Left ventricle myocardium inferior (tissue), 1 donor: Measurements from ENCODE around the gene CCR9. TPM values are rescaled to one million over a fixed set of nuclear protein-coding genes. Genes with fewer than 3 reads are reported as not detected.

Experiments
- DNase-seq: peaks from one replicate; pipeline ENCODE4 v3.0.0-alpha.2; 2020
- H3K27ac ChIP-seq: fragments of 200-600 bp; replicated peaks from 2 replicates; pipeline ENCODE4 v1.8.0; 2021
- H3K27me3 ChIP-seq: fragments of 200-600 bp; 2 replicates; pipeline ENCODE4 v1.8.0; 2021; ENCODE audit warnings: low read depth
- H3K36me3 ChIP-seq: fragments of 200-600 bp; 2 replicates; pipeline ENCODE4 v1.8.0; 2021
- H3K4me1 ChIP-seq: fragments of 200-600 bp; 2 replicates; pipeline ENCODE4 v1.8.0; 2021
- H3K4me3 ChIP-seq: fragments of 200-600 bp; 2 replicates; pipeline ENCODE4 v1.8.0; 2021; ENCODE audit warnings: mild to moderate bottlenecking, moderate library complexity
- H3K9me3 ChIP-seq: fragments of 200-600 bp; replicated peaks from 2 replicates; pipeline ENCODE4 v1.8.0; 2021
- CTCF ChIP-seq: fragments of 200-600 bp; IDR thresholded peaks from 2 replicates; pipeline ENCODE4 v1.8.0; 2021; ENCODE audit warnings: antibody characterized with exemption, mild to moderate bottlenecking, borderline replicate concordance
- intact Hi-C: fragments of 100-400 bp; cut with micrococcal nuclease; formaldehyde crosslinking; loops from one replicate; pipeline ENCODE4 v1.11.0; 2022
- total RNA-seq: library from RNA; stranded (reverse); fragmentation: NEBNext Ultra II Directional; extraction: Animal tissue kit (Norgen Biotek cat#: 25700); gene quantifications from one replicate; pipeline ENCODE4 v1.2.1, GENCODE V29; 2021
- donor health status: DM: no; HTN: yes; CAD: no; lungs with severe emphysema.

The CCR9 gene
- total RNA-seq, 1 donor from 2014 or later: not detected

DNA sequence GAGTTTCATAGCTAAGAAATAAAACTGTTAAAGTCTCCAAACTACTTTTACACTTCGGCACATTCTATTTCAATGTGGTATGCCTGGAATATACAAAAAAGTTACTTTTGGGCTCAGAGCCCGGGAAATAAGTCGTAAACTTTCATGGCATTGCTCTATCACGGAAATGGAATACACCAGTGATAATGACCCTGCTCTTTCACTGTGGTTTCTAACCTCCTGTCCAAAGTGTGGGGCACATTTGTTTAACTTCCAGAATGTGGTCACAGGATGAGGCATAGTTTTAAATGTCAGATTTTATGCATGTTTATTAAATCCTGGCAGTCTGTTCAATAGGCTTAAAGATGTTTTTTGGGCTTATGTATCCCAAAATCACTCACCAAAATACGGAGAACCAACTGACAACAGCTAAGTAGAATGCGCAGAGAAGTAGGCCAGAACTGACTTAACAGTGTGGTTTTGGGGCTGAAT lies 62.0 kb downstream of the CCR9 start:
- Histone ChIP-seq H3K9me3 (no peaks in the 10 kb centered on the region), H3K27ac (peak overlapping the region; percentile 59), H3K4me1 (peaks cover 51% of the 10 kb centered on the region), H3K36me3 (peaks cover 89% of the 10 kb centered on the region), H3K4me3 (no peak overlapping the region), H3K27me3 (no peaks in the 10 kb centered on the region)
- intact Hi-C loops: no loop called here
- DNase-seq: no peak
- no peak for TF ChIP-seq CTCF

DNA sequence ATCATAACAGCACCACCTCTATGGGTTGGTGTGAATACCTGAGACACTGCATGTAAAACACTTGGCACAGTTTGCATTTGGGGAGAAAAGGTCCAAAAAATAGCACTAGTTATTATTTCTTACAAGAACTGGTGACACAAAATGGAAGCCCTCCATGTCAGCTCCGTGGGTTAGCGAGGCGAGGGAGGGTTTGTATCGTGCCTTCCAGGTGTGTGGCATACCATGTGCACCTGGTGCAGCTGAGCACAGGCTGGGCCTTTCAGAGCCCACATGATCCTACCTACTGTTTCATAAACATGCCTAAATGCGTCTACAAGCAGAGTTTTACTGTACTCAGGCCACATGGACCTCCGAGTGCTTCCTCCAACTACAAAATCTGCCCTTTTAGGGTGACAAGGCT lies 62.5 kb downstream of the CCR9 start:
- TF ChIP-seq CTCF: no peak

DNA sequence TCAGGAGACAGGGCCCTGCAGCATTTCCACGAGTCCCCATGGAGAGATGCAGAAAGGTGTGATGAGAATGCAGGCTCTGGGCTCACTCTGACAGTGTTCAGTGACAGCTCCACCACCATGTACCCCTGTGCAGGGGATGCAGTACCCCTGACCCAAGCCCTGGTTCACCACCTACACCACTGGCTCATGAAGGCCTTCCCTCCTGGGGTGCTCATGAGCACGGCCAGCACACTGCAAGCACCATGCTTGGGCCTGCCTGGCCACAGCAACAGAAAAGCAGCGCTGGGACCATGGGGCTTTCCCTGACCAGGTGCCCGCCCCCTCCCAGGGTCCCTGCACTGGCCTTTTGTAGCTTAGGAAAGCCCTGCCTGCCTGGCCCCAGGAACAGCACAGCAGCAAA lies 63.1 kb downstream of the CCR9 start:
- no peak for TF ChIP-seq CTCF
- intact Hi-C loops: no loop called here
- H3K36me3 ChIP-seq: peaks cover 100% of the 10 kb centered on the region

More for the DNA sequence above, 62.5 kb downstream of the CCR9 start:
- peaks cover 94% of the 10 kb centered on the region for H3K36me3 ChIP-seq
- no peaks in the 10 kb centered on the region for H3K27me3 ChIP-seq
- no peak overlapping the region for H3K4me3 ChIP-seq
- H3K4me1 ChIP-seq: peaks cover 51% of the 10 kb centered on the region
- intact Hi-C loops: no loop called here
- no peaks in the 10 kb centered on the region for H3K9me3 ChIP-seq
- no peak overlapping the region for H3K27ac ChIP-seq
- DNase-seq: no peak

GRCh38 chr3:45950131-45950530 lies 63.8 kb downstream of the CCR9 start:
- intact Hi-C loops: no loop called here
- peaks cover 100% of the 10 kb centered on the region for H3K36me3 ChIP-seq
- H3K27ac ChIP-seq: peak overlapping the region; percentile 5
- DNase-seq: no peak
- TF ChIP-seq CTCF: no peak
- H3K4me1 ChIP-seq: peaks cover 51% of the 10 kb centered on the region
- H3K4me3 ChIP-seq: no peak overlapping the region
- H3K9me3 ChIP-seq: no peaks in the 10 kb centered on the region
- no peaks in the 10 kb centered on the region for H3K27me3 ChIP-seq

More for the DNA sequence above, 63.1 kb downstream of the CCR9 start:
- H3K4me3 ChIP-seq: no peak overlapping the region
- no peaks in the 10 kb centered on the region for H3K9me3 ChIP-seq
- H3K27ac ChIP-seq: no peak overlapping the region
- H3K4me1 ChIP-seq: peaks cover 51% of the 10 kb centered on the region
- DNase-seq: no peak
- no peaks in the 10 kb centered on the region for H3K27me3 ChIP-seq

- Histone ChIP-seq H3K36me3 (peaks cover 100% of the 10 kb centered on the region), H3K4me3 (no peak overlapping the region), H3K9me3 (no peaks in the 10 kb centered on the region), H3K4me1 (peaks cover 51% of the 10 kb centered on the region), H3K27me3 (no peaks in the 10 kb centered on the region), H3K27ac (peak overlapping the region; percentile 5)
- no peak for DNase-seq
- no peak for TF ChIP-seq CTCF
- intact Hi-C loops: no loop called here
Observed at GRCh38 chr3:45950686-45951600, 64.6 kb downstream of the CCR9 start.
